Measurements from ENCODE around the gene KRTAP5-2.

Gene KRTAP5-2

DNA sequence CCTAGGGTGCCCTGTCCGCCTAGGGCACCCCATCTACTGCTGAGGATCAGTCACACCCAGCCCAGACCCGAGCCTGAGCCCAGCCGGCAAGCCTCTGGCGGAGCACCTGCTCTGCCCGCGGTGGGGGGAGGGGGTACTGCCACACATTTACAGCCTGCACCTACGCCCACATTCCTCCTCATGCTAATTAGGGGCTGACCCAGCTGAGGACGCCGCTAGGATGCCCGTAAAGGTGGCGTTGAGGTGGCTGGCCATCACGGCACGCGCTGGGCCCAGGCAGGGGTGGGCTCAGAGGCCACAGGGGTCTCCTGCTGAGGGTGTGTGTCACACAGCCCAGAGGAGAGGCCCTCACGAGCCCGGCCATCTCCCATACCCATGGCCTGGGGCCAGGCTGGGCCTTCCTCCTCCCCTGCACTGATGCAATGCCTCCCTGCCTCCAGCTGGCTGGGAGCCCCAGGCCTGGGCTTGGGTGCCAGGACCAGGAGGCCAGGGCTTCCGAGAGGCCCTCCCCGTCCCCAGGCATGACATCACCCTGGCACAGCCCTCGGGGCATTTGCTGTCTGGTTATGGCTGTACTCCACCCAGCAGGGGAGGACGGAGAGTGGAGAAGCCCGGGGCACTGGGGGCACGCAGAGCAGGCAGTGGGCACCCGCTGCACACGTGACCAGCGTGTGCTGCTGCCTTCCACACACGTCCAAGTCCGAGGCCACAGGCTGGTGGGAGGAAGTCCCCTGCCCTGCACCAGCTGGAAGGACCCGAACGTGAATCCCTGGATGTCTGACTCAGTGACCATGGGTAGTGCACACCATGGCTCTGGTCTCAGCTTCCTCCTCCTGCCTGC lies 38.8 kb downstream of the KRTAP5-2 start:
- Histone ChIP-seq H3K4me1 (ENCODE audit: control insufficient read depth, insufficient read depth, low read length) (peaks cover 41% of the 10 kb centered on the region), H3K9ac (ENCODE audit: low read length) (peak overlapping the region; percentile 27), H3K9me3 (ENCODE audit: control insufficient read depth, insufficient read depth, low read depth, low read length) (no peaks in the 10 kb centered on the region), H3K36me3 (ENCODE audit: control insufficient read depth, insufficient read depth, low read length) (peaks cover 8% of the 10 kb centered on the region; the same call in 1 of the 2 replicates), H3K27ac (ENCODE audit: low read depth, low read length) (no peak overlapping the region), H3K4me3 (ENCODE audit: low read depth, low read length) (0 out of 2 replicates have a peak overlapping the region, but pooled peaks have one; percentile 9), H3K27me3 (ENCODE audit: control insufficient read depth, insufficient read depth, low read length) (peaks cover 64% of the 10 kb centered on the region)

DNA sequence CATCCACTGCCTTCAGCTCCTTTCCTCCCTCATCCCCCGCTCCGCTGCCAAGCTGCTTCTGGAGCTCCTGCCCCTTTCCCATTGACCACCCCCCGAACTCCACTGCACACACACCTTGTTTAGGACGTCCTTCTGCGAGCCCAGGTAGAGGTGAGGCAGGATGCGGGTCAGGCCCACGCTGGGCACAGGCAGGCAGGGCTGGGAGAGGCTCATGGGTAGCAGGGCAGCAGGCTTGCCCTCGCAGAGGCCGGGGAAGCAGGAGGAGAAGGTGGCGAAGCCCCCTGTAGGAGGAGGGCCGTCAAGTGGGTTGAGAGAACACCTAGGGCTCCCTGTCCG lies 39.4 kb downstream of the KRTAP5-2 start:
- Histone ChIP-seq H3K36me3 (ENCODE audit: control insufficient read depth, insufficient read depth, low read length) (peaks cover 8% of the 10 kb centered on the region; the same call in 1 of the 2 replicates), H3K4me3 (ENCODE audit: low read depth, low read length) (0 out of 2 replicates have a peak overlapping the region, but pooled peaks have one; percentile 9), H3K9me3 (ENCODE audit: control insufficient read depth, insufficient read depth, low read depth, low read length) (no peaks in the 10 kb centered on the region), H3K4me1 (ENCODE audit: control insufficient read depth, insufficient read depth, low read length) (peaks cover 41% of the 10 kb centered on the region), H3K9ac (ENCODE audit: low read length) (peak overlapping the region; percentile 27), H3K27me3 (ENCODE audit: control insufficient read depth, insufficient read depth, low read length) (peaks cover 70% of the 10 kb centered on the region), H3K27ac (ENCODE audit: low read depth, low read length) (no peak overlapping the region)

DNA sequence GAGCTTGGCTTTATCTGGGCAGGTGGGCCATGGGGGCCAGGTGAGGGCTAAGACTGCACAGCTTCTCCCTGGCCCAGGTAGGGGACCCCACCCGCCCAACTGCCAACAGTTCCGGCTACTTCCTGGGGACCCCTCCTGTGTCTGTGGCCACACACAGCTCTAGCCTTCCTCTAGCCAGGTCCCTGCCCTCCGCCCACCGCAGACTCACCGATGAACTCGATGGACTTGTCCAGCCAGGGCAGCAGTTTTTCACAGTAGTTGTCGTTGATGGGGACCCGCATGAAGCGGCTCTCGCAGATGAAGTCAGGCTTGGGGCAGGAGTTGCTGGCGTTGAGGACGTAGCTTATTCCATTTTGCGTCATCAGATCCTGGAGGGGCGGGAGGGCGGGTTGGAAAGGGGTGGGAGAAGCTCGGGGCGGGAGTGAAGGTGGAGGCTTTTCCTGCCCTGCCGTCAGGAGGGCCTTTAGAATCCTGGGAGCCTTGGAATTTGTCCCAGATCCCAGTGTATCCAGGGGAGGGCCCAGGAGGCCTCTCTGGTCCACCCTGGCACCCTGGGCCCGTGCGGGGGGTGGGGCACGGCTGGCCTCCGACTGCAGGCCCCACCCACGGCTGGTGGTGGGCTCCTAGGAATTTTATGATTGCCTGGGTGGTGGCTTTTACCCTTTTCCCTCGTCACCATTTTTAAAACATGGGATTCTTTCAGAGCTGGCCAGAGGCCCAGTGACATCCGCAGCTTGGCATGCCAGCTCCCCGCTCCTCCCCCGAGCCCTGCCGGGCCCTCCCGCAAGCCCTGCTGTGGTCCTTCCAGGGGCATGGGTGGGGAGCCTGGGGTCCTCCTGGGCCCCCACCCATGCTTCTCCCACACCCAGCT lies 40.0 kb downstream of the KRTAP5-2 start:
- H3K9ac ChIP-seq (ENCODE audit: low read length) = no peak overlapping the region
- peaks cover 76% of the 10 kb centered on the region for H3K27me3 ChIP-seq (ENCODE audit: control insufficient read depth, insufficient read depth, low read length)
- H3K4me3 ChIP-seq (ENCODE audit: low read depth, low read length) = 0 out of 2 replicates have a peak overlapping the region, but pooled peaks have one; percentile 9
- peaks cover 8% of the 10 kb centered on the region; the same call in 1 of the 2 replicates for H3K36me3 ChIP-seq (ENCODE audit: control insufficient read depth, insufficient read depth, low read length)
- peaks cover 41% of the 10 kb centered on the region for H3K4me1 ChIP-seq (ENCODE audit: control insufficient read depth, insufficient read depth, low read length)
- no peaks in the 10 kb centered on the region for H3K9me3 ChIP-seq (ENCODE audit: control insufficient read depth, insufficient read depth, low read depth, low read length)
- H3K27ac ChIP-seq (ENCODE audit: low read depth, low read length) = no peak overlapping the region

DNA sequence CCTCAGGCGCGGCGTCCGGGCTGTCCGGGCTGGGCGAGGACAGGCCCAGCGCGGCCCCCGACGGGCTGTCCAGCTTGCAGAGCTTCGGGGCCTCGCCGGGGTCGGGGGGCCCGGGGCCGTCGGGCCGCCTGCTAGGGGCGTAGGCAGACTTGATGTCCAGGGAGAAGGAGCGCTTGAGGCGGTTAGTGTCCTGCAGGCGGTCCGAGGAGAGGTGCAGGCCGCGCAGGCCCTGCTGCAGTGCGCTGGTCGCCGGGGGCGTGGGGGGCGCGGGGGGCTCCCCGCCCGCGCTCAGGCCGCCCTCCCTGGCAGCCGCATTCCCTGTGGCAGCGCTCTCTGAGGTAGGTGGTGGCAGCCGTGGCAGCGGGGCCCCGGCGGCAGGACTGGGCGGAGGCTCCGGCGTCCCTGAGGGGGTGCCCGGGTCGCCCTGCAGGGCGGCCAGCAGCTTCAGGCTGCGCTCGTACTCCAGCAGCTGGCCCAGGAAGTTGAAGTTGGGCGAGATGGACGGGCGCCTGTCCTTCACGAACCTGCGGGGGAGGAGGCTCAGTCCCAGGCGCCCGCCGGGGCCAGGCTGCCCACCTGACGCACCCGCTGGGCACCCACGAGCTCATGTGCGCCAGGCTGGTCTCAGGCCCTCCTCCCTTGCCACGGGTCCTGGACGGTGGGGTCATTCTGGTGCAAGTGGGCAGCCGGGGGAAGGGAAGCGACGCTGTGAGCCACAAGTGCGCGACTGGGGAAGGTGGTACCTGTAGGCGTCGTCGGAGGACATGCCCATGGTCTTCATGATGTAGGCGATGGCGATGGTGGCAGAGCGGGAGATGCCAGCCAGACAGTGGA lies 40.8 kb downstream of the KRTAP5-2 start:
- Histone ChIP-seq H3K4me3 (ENCODE audit: low read depth, low read length) (no peak overlapping the region), H3K9me3 (ENCODE audit: control insufficient read depth, insufficient read depth, low read depth, low read length) (no peaks in the 10 kb centered on the region), H3K4me1 (ENCODE audit: control insufficient read depth, insufficient read depth, low read length) (peaks cover 41% of the 10 kb centered on the region), H3K9ac (ENCODE audit: low read length) (no peak overlapping the region), H3K36me3 (ENCODE audit: control insufficient read depth, insufficient read depth, low read length) (peaks cover 5% of the 10 kb centered on the region; the same call in 1 of the 2 replicates), H3K27ac (ENCODE audit: low read depth, low read length) (no peak overlapping the region), H3K27me3 (ENCODE audit: control insufficient read depth, insufficient read depth, low read length) (peaks cover 84% of the 10 kb centered on the region)

DNA sequence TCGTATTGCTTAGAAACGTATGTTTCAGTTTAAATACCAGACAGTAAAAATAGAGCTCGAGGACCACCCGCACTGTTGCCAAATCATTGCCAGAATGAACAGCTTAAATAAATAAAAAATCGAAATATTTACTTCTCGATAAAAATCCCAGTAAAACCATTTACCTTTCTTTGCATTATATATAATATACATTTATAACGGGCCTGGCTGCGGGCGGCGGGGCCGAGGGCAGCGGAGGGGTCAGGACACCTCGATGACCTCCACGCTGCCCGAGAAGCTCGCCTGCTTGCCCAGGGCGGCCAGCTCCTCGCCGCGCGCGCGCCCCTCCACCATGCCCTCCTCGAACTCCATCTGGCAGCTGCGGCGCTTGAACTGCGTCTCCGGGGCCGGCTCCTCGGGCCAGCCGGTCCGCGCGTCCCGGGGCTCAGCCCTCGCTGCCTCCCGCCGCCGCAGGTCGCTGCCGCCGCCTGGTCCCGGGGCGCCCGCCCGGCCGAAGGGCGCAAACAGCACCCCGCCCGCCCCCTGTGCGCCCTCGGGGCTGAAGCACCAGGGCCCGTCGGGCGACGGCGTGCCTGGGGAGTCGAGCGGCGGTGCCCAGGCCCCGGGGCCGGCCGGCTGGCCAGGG lies 41.7 kb downstream of the KRTAP5-2 start:
- Histone ChIP-seq H3K4me1 (ENCODE audit: control insufficient read depth, insufficient read depth, low read length) (peaks cover 41% of the 10 kb centered on the region), H3K9me3 (ENCODE audit: control insufficient read depth, insufficient read depth, low read depth, low read length) (no peaks in the 10 kb centered on the region), H3K27ac (ENCODE audit: low read depth, low read length) (no peak overlapping the region), H3K4me3 (ENCODE audit: low read depth, low read length) (no peak overlapping the region), H3K27me3 (ENCODE audit: control insufficient read depth, insufficient read depth, low read length) (peaks cover 86% of the 10 kb centered on the region), H3K36me3 (ENCODE audit: control insufficient read depth, insufficient read depth, low read length) (peaks cover 4% of the 10 kb centered on the region; the same call in 1 of the 2 replicates), H3K9ac (ENCODE audit: low read length) (no peak overlapping the region)

DNA sequence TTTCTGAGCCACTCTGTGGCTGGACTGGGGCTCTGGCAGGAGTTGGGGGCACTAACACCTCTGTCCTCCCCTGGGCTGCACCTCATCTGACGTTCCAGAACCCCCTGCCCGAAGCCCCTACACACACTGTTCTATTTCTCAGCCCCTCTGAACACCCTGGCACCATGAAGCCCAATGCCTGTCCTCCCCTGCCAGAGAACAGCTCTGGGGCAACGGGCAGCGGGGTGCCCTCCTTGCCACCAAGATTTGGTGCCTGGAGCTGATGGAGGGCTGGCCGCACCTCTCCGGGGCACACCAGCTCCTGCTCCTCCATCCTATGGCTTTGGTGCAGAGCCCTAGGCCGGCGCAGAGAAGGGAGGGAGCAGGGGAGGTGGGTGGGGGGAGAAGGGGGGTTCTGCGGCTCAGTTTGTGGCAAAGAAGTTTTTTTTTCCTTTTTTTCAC lies 42.4 kb downstream of the KRTAP5-2 start:
- no peaks in the 10 kb centered on the region for H3K9me3 ChIP-seq (ENCODE audit: control insufficient read depth, insufficient read depth, low read depth, low read length)
- peaks cover 41% of the 10 kb centered on the region for H3K4me1 ChIP-seq (ENCODE audit: control insufficient read depth, insufficient read depth, low read length)
- no peak overlapping the region for H3K9ac ChIP-seq (ENCODE audit: low read length)
- H3K27me3 ChIP-seq (ENCODE audit: control insufficient read depth, insufficient read depth, low read length) = peaks cover 85% of the 10 kb centered on the region
- peaks cover 4% of the 10 kb centered on the region; the same call in 1 of the 2 replicates for H3K36me3 ChIP-seq (ENCODE audit: control insufficient read depth, insufficient read depth, low read length)
- no peak overlapping the region for H3K27ac ChIP-seq (ENCODE audit: low read depth, low read length)
- H3K4me3 ChIP-seq (ENCODE audit: low read depth, low read length) = no peak overlapping the region

DNA sequence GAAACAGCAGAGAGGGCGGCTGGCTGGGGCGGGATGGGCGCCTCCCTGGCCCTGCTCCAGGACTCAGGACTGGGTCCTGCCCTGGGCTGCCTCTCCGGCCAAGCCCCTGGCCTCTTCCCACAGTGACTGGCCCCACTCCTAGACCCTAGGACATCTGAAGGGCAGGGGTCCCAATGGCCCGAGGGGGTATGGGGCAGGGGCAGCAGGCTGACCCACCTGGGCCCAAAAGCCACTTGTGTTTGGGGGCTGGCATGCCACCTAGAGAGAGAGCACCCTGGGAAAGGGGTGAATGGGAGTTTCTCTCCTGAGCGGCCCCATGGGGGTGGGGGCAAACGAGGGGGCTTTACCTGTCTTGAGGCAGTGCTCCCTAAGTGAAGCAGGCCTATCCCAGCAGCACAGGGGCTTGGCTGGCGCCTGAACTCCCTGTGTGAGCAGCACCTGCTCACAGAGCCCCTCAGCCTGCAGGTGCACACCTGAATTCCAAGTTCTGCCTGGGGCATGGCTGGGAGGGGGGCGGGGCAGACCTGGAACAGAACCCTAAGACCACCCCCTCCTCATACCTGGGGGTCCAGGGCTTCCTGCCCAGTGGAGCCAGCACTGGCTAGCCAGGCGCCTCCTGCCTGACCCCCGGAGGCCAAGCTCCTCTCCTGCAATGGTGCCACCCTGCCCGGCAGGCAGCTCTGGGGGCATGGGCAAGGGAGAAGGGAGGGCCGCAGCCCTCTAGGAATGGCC lies 42.9 kb downstream of the KRTAP5-2 start:
- Histone ChIP-seq H3K4me3 (ENCODE audit: low read depth, low read length) (no peak overlapping the region), H3K36me3 (ENCODE audit: control insufficient read depth, insufficient read depth, low read length) (peaks cover 4% of the 10 kb centered on the region; the same call in 1 of the 2 replicates), H3K27ac (ENCODE audit: low read depth, low read length) (no peak overlapping the region), H3K27me3 (ENCODE audit: control insufficient read depth, insufficient read depth, low read length) (peaks cover 82% of the 10 kb centered on the region), H3K9me3 (ENCODE audit: control insufficient read depth, insufficient read depth, low read depth, low read length) (no peaks in the 10 kb centered on the region), H3K4me1 (ENCODE audit: control insufficient read depth, insufficient read depth, low read length) (peaks cover 41% of the 10 kb centered on the region), H3K9ac (ENCODE audit: low read length) (no peak overlapping the region)

DNA sequence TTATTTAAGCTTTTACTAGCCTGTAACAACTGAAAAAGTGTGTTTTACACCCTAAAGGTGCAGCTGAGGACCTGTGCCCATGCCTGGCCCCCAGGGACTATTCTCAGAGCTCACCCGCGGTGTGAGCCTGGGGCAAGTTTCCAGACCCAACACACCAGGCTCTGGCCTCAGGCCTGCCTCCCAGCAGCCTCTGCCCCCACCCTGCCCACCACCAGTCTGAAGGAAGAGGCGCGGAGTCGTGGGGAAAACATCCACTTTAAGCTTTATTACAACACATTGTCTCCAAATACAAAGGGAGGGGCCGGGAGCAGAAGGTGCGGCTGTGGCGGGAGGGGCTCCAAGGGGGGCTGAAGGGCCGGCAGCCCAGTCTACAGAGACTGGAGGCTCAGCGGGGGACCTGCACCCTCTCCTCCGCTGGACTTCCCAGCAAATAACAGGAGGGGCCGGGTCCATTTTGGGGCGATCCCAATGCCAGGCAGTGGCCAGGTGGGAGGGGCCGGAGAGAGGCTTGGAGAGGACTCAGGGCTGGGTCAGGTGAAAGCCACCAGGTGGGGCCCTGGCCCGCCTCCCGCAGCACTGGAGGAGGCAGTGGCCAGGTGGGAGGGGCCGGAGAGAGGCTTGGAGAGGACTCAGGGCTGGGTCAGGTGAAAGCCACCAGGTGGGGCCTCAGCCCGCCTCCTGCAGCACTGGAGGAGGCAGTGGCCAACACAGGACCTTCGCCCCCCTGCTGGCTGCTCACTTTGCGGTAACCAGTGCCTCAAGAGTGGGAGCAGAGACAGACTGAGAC lies 44.1 kb downstream of the KRTAP5-2 start:
- peaks cover 4% of the 10 kb centered on the region; the same call in 1 of the 2 replicates for H3K36me3 ChIP-seq (ENCODE audit: control insufficient read depth, insufficient read depth, low read length)
- H3K27ac ChIP-seq (ENCODE audit: low read depth, low read length) = no peak overlapping the region
- no peak overlapping the region for H3K9ac ChIP-seq (ENCODE audit: low read length)
- peaks cover 32% of the 10 kb centered on the region for H3K4me1 ChIP-seq (ENCODE audit: control insufficient read depth, insufficient read depth, low read length)
- H3K4me3 ChIP-seq (ENCODE audit: low read depth, low read length) = no peak overlapping the region
- peaks cover 82% of the 10 kb centered on the region for H3K27me3 ChIP-seq (ENCODE audit: control insufficient read depth, insufficient read depth, low read length)
- H3K9me3 ChIP-seq (ENCODE audit: control insufficient read depth, insufficient read depth, low read depth, low read length) = no peaks in the 10 kb centered on the region

All from HUES6 (cell line).